GM23338 (cell line): Measurements from ENCODE around the gene CHST13.

Source experiments
- CTCF ChIP-seq, 2 experiments: fragments of 200-600 bp in 1 of 2; sonication (generic) in 1 of 2; conservative IDR thresholded peaks; 2 replicates each; pipeline versions ENCODE4 v1.5.1 to v1.6.1; 2016 to 2017; ENCODE audit warnings: antibody characterized with exemption in 2 of 2, low read depth in 2 of 2, mild to moderate bottlenecking in 2 of 2, moderate library complexity in 1 of 2
- EZH2 ChIP-seq: fragments of 200-600 bp; sonication (generic); IDR thresholded peaks from one replicate; pipeline ENCODE4 v1.8.0; 2017; ENCODE audit warnings: antibody characterized with exemption, mild to moderate bottlenecking, low read depth; ENCODE audit not compliant: unreplicated experiment
- EZH2phosphoT487 ChIP-seq: fragments of 200-600 bp; sonication (generic); IDR thresholded peaks from one replicate; pipeline ENCODE4 v1.8.1; 2018; ENCODE audit warnings: antibody characterized with exemption; ENCODE audit not compliant: unreplicated experiment
- JUNB ChIP-seq: IDR thresholded peaks from one replicate; pipeline ENCODE4 v1.6.1; 2016; ENCODE audit warnings: antibody characterized with exemption; ENCODE audit not compliant: unreplicated experiment
- NANOG ChIP-seq: IDR thresholded peaks from 2 replicates; pipeline ENCODE4 v1.6.1; 2016; ENCODE audit warnings: antibody characterized with exemption, borderline replicate concordance
- POLR2AphosphoS5 ChIP-seq: IDR thresholded peaks from 2 replicates; pipeline ENCODE4 v1.6.1; 2016; ENCODE audit warnings: antibody characterized with exemption, low read depth
- REST ChIP-seq: IDR thresholded peaks from one replicate; pipeline ENCODE4 v1.6.1; 2018; ENCODE audit warnings: antibody characterized with exemption; ENCODE audit not compliant: unreplicated experiment
- STAT1 ChIP-seq: IDR thresholded peaks from one replicate; pipeline ENCODE4 v1.6.1; 2016; ENCODE audit warnings: antibody characterized with exemption; ENCODE audit not compliant: unreplicated experiment

GRCh38 chr3:126509597-126510307 is 14.2 kb upstream of the CHST13 start:
- no peak for TF ChIP-seq EZH2
- TF ChIP-seq CTCF (conservative IDR thresholded peaks at IDR 0.05; ENCODE audit: low read depth in 2 of 2): no peak
- no peak for TF ChIP-seq EZH2phosphoT487
- no peak for TF ChIP-seq POLR2AphosphoS5
- TF ChIP-seq STAT1: no peak
- no peak for TF ChIP-seq REST
- no peak for TF ChIP-seq NANOG
- no peak for TF ChIP-seq JUNB
